Neutrophil (primary cell): ENCODE data around the gene PCNX2.

Experiments
- H3K27ac ChIP-seq: fragments of 200-600 bp; sonication (generic); 2 replicates; pipeline ENCODE4 v1.5.1; 2016; ENCODE audit warnings: mild to moderate bottlenecking, moderate library complexity
- H3K27me3 ChIP-seq: fragments of 200-600 bp; sonication (generic); 2 replicates; pipeline ENCODE4 v1.6.0; 2016; ENCODE audit warnings: mild to moderate bottlenecking
- H3K36me3 ChIP-seq: fragments of 200-600 bp; sonication (generic); 2 replicates; pipeline ENCODE4 v1.5.1; 2017
- H3K4me1 ChIP-seq, 2 experiments: fragments of 200-600 bp in 1 of 2; sonication (generic) in 1 of 2; 1 replicate in 1 of 2; 2 replicates in 1 of 2; pipeline versions ENCODE4 v1.5.1 to v1.6.1; 2013 to 2016; ENCODE audit warnings: low read depth in 1 of 2, low read length in 1 of 2, mild to moderate bottlenecking in 1 of 2, moderate library complexity in 1 of 2; ENCODE audit not compliant: control insufficient read depth in 1 of 2, insufficient read depth in 1 of 2
- H3K4me3 ChIP-seq, 2 experiments: fragments of 200-600 bp in 1 of 2; sonication (generic) in 1 of 2; 1 replicate in 1 of 2; 2 replicates in 1 of 2; pipeline ENCODE4 v1.5.1; 2013 to 2016; ENCODE audit warnings: low read depth in 1 of 2, low read length in 1 of 2, mild to moderate bottlenecking in 1 of 2, moderate library complexity in 1 of 2
- H3K9me3 ChIP-seq: fragments of 200-600 bp; sonication (generic); 2 replicates; pipeline ENCODE4 v1.5.1; 2016
- TF ChIP-seq, protein P1 (sequence below): fragments of 200-600 bp; sonication (generic); IDR thresholded peaks from 2 replicates; pipeline ENCODE4 v1.5.1; 2016; ENCODE audit warnings: antibody characterized with exemption

Gene PCNX2

GRCh38 chr1:232970508-232970907 lies 325.0 kb downstream of the PCNX2 start:
- H3K27ac ChIP-seq: no peak overlapping the region
- H3K4me1 ChIP-seq: no peaks in the 10 kb centered on the region
- no peaks in the 10 kb centered on the region for H3K9me3 ChIP-seq
- no peak overlapping the region for H3K4me3 ChIP-seq
- H3K27me3 ChIP-seq: no peaks in the 10 kb centered on the region
- TF ChIP-seq, protein P1, sequence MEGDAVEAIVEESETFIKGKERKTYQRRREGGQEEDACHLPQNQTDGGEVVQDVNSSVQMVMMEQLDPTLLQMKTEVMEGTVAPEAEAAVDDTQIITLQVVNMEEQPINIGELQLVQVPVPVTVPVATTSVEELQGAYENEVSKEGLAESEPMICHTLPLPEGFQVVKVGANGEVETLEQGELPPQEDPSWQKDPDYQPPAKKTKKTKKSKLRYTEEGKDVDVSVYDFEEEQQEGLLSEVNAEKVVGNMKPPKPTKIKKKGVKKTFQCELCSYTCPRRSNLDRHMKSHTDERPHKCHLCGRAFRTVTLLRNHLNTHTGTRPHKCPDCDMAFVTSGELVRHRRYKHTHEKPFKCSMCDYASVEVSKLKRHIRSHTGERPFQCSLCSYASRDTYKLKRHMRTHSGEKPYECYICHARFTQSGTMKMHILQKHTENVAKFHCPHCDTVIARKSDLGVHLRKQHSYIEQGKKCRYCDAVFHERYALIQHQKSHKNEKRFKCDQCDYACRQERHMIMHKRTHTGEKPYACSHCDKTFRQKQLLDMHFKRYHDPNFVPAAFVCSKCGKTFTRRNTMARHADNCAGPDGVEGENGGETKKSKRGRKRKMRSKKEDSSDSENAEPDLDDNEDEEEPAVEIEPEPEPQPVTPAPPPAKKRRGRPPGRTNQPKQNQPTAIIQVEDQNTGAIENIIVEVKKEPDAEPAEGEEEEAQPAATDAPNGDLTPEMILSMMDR: no peak
- peaks cover 21% of the 10 kb centered on the region for H3K36me3 ChIP-seq

GRCh38 chr1:232969799-232970198 lies 325.7 kb downstream of the PCNX2 start:
- TF ChIP-seq, protein P1: no peak
- H3K4me3 ChIP-seq: no peak overlapping the region
- peaks cover 21% of the 10 kb centered on the region for H3K36me3 ChIP-seq
- no peak overlapping the region for H3K27ac ChIP-seq
- H3K9me3 ChIP-seq: no peaks in the 10 kb centered on the region
- H3K4me1 ChIP-seq: no peaks in the 10 kb centered on the region
- no peaks in the 10 kb centered on the region for H3K27me3 ChIP-seq

DNA sequence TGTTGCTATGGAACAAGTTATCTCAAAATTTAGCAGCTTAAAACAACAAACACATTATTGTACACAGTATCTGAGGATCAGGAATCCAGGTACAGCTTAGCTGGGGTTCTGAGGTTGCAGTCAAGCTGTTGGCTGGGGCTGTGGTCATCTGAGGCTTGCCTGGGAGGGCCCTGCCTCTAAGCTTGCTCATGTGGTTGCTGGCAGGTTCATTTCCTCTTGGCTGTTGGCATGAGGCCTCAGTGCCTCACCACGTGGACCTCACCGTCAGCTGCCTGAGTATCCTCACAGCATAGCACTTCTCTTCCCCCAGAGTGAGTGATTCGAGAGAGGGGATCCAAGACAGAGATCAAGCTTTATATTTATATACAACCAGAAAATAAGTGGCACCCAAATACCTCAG lies 326.6 kb downstream of the PCNX2 start:
- TF ChIP-seq, protein P1: no peak
- Histone ChIP-seq H3K9me3 (no peaks in the 10 kb centered on the region), H3K27me3 (no peaks in the 10 kb centered on the region), H3K27ac (no peak overlapping the region), H3K4me3 (no peak overlapping the region), H3K4me1 (no peaks in the 10 kb centered on the region), H3K36me3 (peaks cover 21% of the 10 kb centered on the region)

DNA sequence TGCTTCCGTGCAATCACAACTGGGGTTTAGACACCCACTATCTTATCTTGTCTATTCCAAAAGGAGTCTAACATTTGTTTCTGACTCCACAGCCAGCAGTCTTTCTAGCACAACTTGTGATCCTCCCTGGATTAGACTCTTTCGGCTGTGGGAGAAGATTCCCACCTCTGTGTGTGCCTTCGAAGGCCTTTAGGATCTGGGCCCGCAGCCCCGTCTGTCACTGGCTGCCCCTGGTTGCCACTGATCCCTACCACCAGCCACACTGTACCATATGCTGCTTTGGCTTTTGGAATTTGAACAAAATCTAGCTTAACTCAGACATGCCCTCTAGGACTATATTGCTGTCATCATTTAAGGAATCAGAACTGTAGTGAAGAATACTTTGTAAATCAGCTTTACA lies 327.1 kb downstream of the PCNX2 start:
- Histone ChIP-seq H3K27me3 (no peaks in the 10 kb centered on the region), H3K27ac (no peak overlapping the region), H3K4me3 (no peak overlapping the region), H3K36me3 (peaks cover 21% of the 10 kb centered on the region), H3K4me1 (no peaks in the 10 kb centered on the region), H3K9me3 (no peaks in the 10 kb centered on the region)
- TF ChIP-seq, protein P1: no peak

DNA sequence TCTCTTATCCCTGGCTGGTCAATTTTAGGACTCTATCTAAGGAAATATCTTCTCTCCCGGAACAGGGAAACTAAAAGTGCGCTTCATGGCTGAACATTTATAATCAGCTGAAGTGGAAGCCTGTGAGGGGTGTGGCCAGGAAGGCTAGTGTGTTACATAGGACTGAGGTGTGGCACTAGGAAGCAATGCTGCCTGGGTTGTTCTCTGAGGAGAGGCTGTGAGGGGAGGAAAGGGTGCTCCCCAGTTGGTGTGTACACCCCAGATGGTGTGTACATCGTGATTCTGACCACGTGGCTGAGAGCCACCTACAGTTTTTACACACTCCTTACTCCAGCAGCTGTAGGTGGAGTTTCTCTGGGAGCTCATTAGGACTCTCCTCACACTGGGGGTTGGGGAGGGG lies 328.9 kb downstream of the PCNX2 start:
- H3K4me3 ChIP-seq: no peak overlapping the region
- TF ChIP-seq, protein P1: no peak
- peaks cover 21% of the 10 kb centered on the region for H3K36me3 ChIP-seq
- no peaks in the 10 kb centered on the region for H3K27me3 ChIP-seq
- H3K27ac ChIP-seq: no peak overlapping the region
- no peaks in the 10 kb centered on the region for H3K9me3 ChIP-seq
- H3K4me1 ChIP-seq: no peaks in the 10 kb centered on the region

DNA sequence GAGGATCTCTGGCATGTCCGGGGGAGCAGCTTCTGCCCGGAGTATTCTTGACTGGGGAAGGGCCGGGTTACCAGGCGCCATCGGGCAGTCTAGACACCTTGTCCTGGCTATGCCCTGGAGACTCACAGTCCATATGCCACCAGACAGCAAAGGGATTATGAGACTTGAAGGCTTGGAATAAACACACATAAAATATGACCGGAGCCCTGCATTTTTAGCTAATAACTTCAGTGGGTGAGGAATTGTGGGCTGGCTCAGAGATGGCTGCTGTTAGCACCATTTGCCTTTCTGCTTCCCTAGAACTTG lies 329.7 kb downstream of the PCNX2 start:
- H3K9me3 ChIP-seq: no peaks in the 10 kb centered on the region
- TF ChIP-seq, protein P1: no peak
- no peak overlapping the region for H3K4me3 ChIP-seq
- no peaks in the 10 kb centered on the region for H3K4me1 ChIP-seq
- H3K36me3 ChIP-seq: peaks cover 15% of the 10 kb centered on the region
- no peaks in the 10 kb centered on the region for H3K27me3 ChIP-seq
- H3K27ac ChIP-seq: no peak overlapping the region
